CD1c-positive myeloid dendritic cell (primary cell): ENCODE results near the gene HLCS.
"Not testable (repeated sequence)": the region's sequence is repeated elsewhere in the genome, so short reads cannot be mapped to it uniquely, and the experiment has no call there.

Source experiments
- DNase-seq: peaks from one replicate; pipeline ENCODE4 v3.0.0-alpha.2; 2016; ENCODE audit errors: extremely low spot score

Gene HLCS

GRCh38 chr21:36849461-36850105, 116.9 kb downstream of the HLCS start:
- DNase-seq: no peak

GRCh38 chr21:36848730-36849274, 117.7 kb downstream of the HLCS start:
- no peak for DNase-seq

DNA sequence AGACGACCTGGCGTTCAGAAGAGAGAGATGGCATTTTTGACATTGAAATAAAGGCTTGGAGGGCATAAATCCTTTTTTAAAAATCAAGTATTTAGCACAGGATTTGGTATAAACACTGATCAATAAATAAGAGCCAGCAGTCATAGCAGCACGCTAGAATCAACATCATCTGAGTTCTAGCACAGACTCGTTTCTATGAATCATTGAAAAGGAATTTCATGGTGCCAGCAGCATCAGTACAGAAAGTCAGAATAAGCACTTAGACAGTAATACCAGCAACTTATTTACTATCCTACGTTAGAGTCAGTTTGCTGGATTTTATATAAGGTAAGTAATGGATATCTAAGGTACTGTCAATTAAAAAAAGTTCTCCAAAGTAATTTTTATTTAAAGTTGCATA, 119.3 kb downstream of the HLCS start:
- DNase-seq: no peak

- no peak for DNase-seq
These were observed 119.8 kb downstream of the HLCS start for GRCh38 chr21:36846631-36847030.

DNA sequence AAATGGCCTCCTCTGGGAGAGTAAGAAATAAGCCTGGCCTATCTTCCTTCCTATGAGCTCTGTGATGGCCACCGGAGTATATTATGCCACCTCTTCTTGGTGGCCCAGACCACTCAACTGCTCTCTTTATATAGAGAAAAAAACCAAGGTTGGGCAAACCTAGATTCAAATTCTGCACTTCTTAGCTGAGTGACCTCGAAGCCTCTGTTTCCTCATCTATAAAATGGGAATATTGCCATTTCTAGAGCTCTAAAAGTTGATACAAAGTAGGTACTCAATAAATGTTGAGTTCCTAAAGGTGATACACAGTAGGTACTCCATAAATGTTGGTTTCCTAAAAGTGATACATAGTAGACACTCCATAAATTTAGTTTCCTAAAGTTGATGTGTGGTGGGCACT, 120.7 kb downstream of the HLCS start:
- no peak for DNase-seq

DNA sequence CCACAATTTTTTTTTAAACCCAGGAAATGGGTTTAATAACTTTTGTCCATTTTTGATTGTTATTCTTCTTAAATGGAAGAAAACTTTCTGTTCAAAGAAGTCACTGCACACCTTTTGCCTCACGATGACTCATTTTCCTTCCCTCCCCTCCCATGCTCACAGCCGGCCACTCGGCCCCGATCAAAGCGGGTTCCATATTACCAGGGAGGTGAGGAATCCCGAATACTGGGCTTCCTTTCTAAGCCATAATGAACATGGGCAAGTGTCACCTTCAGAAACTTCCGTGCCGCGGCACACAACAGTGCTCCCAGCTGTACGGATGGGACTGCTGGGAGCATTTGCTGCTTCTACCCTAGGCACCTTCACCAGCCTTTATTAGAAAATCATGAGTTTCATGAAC, 121.4 kb downstream of the HLCS start:
- DNase-seq: no peak

- no peak for DNase-seq
These were observed 124.6 kb downstream of the HLCS start for GRCh38 chr21:36841866-36842265.

GRCh38 chr21:36839735-36840134, 126.7 kb downstream of the HLCS start:
- DNase-seq: no peak

GRCh38 chr21:36839123-36839522, 127.3 kb downstream of the HLCS start:
- DNase-seq: no peak

DNA sequence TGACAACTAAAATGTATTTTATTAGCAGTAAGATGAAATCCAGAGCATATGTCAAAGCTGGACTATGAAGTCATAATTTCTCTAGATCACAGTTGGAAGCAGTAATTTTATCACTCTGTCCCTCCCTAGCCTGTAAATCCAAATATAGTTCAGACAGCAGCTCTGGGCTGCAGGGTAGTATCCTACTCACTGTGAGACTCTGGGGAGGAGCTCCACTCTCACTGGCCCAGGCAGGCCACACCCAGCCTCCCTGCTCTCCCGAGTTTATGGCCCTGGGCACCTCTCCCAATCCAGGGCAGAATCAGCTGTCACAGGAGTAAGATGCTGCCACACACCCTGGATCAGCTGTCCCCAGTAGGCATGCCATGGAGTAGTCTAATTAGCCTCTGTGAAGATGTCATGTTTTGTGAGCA, 131.1 kb downstream of the HLCS start:
- no peak for DNase-seq

- DNase-seq: no peak
These were observed 132.3 kb downstream of the HLCS start for GRCh38 chr21:36834192-36834591.

DNA sequence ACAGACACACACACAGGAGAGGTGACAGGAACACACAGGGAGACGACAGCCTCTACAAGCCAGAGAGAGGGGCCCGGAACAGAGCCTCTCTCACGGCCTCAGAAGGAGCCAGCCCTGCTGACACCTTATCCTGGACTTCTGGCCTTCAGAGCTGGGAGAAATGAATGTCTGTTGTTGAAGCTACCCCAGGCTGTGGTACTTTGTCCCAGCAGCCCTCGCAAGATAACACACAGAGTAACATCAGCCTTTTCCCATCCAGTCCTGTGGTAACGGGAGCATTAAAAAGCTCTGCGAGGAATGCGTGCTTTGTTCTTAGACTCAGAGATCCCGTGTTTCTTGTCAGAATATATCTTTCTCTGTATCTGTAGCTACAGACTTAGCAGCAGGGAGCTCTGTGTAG, 136.4 kb downstream of the HLCS start:
- no peak for DNase-seq

DNA sequence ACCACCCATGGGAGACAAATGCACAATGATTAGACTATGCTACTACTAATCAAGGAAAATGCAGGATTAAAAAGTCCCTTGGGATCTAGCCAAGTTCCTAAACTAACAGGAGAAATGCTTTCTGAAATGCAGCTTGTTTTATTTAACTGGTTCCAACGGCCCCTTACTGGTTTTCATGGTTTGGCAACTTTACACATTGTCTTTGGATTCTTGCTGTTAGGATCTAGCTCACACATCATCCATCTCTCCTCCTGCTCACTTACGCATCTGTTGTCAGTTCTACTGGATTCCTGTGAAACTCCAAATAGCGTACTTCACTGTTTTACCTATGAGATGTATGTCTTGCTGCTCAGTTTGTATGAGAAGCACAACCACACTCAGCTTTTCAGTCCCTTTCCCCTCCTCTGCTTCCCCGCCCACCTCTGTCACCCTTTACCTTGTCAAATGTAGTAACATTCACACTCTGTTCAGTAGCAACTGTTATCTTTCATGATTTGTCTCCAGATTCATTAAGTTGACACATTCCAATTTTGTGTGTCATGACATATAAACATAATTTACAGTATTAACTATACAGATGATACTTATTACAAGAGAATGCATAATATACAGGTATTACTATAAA, 137.5 kb downstream of the HLCS start:
- no peak for DNase-seq

GRCh38 chr21:36828208-36828607, 138.3 kb downstream of the HLCS start:
- no peak for DNase-seq

DNA sequence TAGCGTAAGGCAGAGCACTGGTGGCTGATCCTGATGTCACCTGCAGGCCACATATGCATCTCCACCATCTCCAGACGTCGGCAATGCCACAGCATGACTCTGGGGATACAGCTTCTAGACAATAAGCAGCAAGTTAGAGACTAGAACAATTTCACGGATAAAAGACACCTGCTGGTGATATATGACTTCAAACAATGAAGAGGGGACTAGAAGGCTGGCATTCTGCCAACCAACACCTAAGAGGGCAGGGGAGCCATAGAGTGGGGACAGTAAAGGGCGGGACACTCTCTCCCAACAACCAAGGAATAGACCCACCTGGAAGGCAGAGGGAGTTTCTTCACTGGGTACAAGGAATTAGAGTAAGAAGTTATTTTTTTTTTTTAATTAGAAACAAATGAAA, 140.8 kb downstream of the HLCS start:
- DNase-seq: no peak

GRCh38 chr21:36821032-36821299, 145.5 kb downstream of the HLCS start:
- no peak for DNase-seq

GRCh38 chr21:36820176-36821031, 146.1 kb downstream of the HLCS start:
- DNase-seq: peak; percentile 20

GRCh38 chr21:36817732-36818450, 148.6 kb downstream of the HLCS start:
- no peak for DNase-seq

- DNase-seq: no peak
These were observed 149.8 kb downstream of the HLCS start for GRCh38 chr21:36816561-36817130.

DNA sequence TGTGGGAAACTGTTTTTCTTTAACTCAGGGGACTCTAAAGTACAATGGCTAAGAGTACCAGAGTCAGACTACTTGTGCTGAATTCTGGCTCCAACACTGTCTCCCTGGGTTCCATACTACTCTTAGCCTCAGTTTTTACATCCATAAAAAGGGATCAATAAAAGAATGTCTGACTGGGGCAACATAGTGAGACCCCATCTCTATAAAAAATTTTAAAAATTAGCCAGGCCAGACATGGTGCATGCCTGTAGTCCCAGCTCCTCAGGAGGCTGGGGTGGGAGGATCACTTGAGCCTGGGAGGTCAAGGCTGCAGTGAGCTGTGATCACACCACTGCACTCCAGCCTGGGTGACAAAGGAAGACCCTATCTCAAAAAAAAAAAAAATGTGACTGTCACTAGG, 150.4 kb downstream of the HLCS start:
- not testable (repeated sequence) for DNase-seq

DNA sequence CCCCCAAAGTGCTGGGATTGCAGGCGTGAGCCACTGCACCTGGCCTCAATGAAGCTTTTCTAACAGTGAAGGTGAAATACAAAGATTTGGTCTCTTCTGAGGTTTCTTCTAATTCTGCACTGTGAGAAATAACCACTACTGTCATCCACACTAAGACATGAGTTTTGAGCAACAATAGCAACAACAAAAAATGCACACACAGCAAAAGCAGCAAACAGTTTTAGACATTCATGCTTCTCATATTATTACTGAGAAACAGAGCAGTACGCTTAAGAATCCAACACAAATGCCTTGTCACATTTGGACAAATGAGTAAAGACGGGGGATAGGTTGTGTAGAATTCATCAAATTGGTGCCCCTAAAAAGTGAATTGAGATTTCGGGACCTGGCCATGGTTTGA, 151.2 kb downstream of the HLCS start:
- DNase-seq: no peak

DNA sequence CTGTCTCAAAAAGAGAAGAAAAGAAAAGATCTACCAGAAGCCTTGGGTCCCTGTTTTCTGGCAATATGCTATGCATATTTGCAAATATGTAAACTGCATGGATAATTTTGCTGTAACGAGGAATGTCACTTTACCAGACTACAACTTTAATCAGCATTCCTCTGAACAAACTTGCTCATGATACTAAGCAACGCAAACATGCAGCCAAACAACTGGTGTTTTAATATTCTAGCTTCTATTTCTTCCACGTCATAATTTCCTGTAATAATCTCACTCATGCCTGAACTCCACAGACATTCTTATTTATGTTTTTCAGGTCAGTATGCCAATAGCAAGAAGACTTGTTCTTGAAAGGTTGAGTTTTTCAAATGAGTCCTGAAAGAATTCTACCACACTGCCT, 153.4 kb downstream of the HLCS start:
- DNase-seq: no peak
